ENCODE results near the gene N4BP2L2.

DNA sequence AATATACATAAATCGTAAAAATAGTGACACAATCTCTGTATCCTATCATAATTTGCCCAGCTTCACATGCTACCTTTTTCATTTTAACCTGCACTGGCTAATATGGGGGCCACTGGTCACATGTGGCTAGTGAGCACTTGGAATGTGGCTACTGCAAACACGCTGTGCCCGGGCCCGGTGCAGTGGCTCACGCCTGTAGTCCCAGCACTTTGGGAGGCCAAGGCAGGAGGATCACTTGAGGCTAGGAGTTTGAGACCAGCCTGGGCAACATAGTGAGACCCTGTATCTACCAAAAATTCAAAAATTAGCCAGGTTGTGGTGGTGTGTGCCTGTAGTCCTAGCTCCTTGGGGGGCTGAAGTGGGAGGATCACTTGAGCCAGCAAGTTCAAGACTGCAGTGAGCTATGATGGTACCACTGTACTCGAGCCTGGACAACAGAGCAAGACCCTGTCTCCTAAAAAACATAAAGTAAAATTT lies 109.1 kb downstream of the N4BP2L2 start:
- TF ChIP-seq, protein P1, sequence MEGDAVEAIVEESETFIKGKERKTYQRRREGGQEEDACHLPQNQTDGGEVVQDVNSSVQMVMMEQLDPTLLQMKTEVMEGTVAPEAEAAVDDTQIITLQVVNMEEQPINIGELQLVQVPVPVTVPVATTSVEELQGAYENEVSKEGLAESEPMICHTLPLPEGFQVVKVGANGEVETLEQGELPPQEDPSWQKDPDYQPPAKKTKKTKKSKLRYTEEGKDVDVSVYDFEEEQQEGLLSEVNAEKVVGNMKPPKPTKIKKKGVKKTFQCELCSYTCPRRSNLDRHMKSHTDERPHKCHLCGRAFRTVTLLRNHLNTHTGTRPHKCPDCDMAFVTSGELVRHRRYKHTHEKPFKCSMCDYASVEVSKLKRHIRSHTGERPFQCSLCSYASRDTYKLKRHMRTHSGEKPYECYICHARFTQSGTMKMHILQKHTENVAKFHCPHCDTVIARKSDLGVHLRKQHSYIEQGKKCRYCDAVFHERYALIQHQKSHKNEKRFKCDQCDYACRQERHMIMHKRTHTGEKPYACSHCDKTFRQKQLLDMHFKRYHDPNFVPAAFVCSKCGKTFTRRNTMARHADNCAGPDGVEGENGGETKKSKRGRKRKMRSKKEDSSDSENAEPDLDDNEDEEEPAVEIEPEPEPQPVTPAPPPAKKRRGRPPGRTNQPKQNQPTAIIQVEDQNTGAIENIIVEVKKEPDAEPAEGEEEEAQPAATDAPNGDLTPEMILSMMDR (conservative IDR thresholded peaks at IDR 0.05), result no peak
- TF ChIP-seq ZFX (IDR thresholded peaks at IDR 0.05), result no peak
